Measurements from ENCODE around the gene APPL2.

DNA sequence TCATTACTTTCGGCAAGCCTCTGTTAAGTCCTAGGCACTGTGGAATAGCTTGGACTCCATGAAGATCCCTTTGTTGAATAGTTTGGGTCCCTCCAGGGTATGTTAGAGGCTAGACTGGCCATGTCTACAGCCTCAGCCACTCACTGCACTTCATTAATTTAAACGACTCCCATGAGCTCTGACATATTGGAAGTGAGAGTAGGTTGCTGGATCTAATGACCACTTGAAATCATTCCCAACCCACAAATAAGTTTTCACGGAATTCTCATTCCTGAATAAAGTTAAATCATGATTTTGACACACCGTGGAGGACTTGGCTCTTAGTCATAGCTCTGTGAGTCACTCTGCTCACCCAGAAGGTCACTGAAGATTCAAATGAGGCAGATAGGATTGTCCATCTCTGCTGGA is 21.4 kb upstream of the APPL2 start:
- no peak for TF ChIP-seq POLR2AphosphoS5 (IDR thresholded peaks at IDR 0.05; ENCODE audit: borderline replicate concordance, low read depth, low read length)
- no peak for TF ChIP-seq EZH2 (IDR thresholded peaks at IDR 0.05)

Data from SK-N-MC (cell line).